Hematopoietic multipotent progenitor cell treated with erythropoietin and hydrocortisone succinate and interleukin-3 and kit ligand, for 15 days (in vitro differentiated cells): ENCODE measurements around the gene ERBB4.
"Not testable (repeated sequence)": the region's sequence is repeated elsewhere in the genome, so short reads cannot be mapped to it uniquely, and the experiment has no call there.

Experiments used
- DNase-seq: peaks from one replicate; pipeline ENCODE4 v3.0.0-alpha.2; 2015; ENCODE audit warnings: low spot score

Gene ERBB4

GRCh38 chr2:211592006-211592405 is 946.6 kb downstream of the ERBB4 start:
- not testable (repeated sequence) for DNase-seq

- no peak for DNase-seq
Observed at GRCh38 chr2:211591426-211591825, 947.2 kb downstream of the ERBB4 start.

- DNase-seq = no peak
Observed at GRCh38 chr2:211568439-211568838, 970.2 kb downstream of the ERBB4 start.

- no peak for DNase-seq
Observed at GRCh38 chr2:211564441-211564840, 974.2 kb downstream of the ERBB4 start.

GRCh38 chr2:211545582-211545981 is 993.0 kb downstream of the ERBB4 start:
- no peak for DNase-seq

- DNase-seq = no peak
Observed at GRCh38 chr2:211534632-211535031, 1004.0 kb downstream of the ERBB4 start.

GRCh38 chr2:211524248-211524647 is 1014.4 kb downstream of the ERBB4 start:
- DNase-seq = not testable (repeated sequence)

GRCh38 chr2:211516537-211516936 is 1022.1 kb downstream of the ERBB4 start:
- no peak for DNase-seq

- no peak for DNase-seq
Observed at GRCh38 chr2:211514049-211514448, 1024.6 kb downstream of the ERBB4 start.

GRCh38 chr2:211513446-211513845 is 1025.2 kb downstream of the ERBB4 start:
- DNase-seq = no peak

- no peak for DNase-seq
Observed at GRCh38 chr2:211512806-211513205, 1025.8 kb downstream of the ERBB4 start.

GRCh38 chr2:211503856-211504255 is 1034.7 kb downstream of the ERBB4 start:
- no peak for DNase-seq

GRCh38 chr2:211503198-211503597 is 1035.4 kb downstream of the ERBB4 start:
- DNase-seq = no peak

GRCh38 chr2:211498551-211499205 is 1039.9 kb downstream of the ERBB4 start:
- no peak for DNase-seq

GRCh38 chr2:211495339-211495738 is 1043.3 kb downstream of the ERBB4 start:
- DNase-seq = no peak

- no peak for DNase-seq
Observed at GRCh38 chr2:211494536-211494935, 1044.1 kb downstream of the ERBB4 start.

- DNase-seq = no peak
Observed at GRCh38 chr2:211494085-211494484, 1044.5 kb downstream of the ERBB4 start.

GRCh38 chr2:211487733-211488132 is 1050.9 kb downstream of the ERBB4 start:
- DNase-seq = no peak

GRCh38 chr2:211479536-211480150 is 1059.0 kb downstream of the ERBB4 start:
- no peak for DNase-seq

- DNase-seq = no peak
Observed at GRCh38 chr2:211477537-211478275, 1060.9 kb downstream of the ERBB4 start.

GRCh38 chr2:211473116-211473515 is 1065.5 kb downstream of the ERBB4 start:
- no peak for DNase-seq

- DNase-seq = no peak
Observed at GRCh38 chr2:211469664-211470059, 1068.9 kb downstream of the ERBB4 start.
